ENCODE measurements around the gene FGF14.

FGF14 gene

GRCh38 chr13:102402290-102402689 lies 442 bp upstream of the FGF14 start:
- DNase-seq: peak; percentile 53
- no peak overlapping the region for H3K27ac Mint-ChIP-seq
- H3K4me1 Mint-ChIP-seq: peaks cover 26% of the 10 kb centered on the region
- peaks cover 88% of the 10 kb centered on the region for H3K27me3 Mint-ChIP-seq (ENCODE audit: low read depth, poor library complexity)
- peak overlapping the region; percentile 83 for H3K4me3 Mint-ChIP-seq
- H3K36me3 Mint-ChIP-seq (ENCODE audit: low read depth): no peaks in the 10 kb centered on the region
- TF ChIP-seq CTCF (IDR thresholded peaks at IDR 0.05): no peak
- no peaks in the 10 kb centered on the region for H3K9me3 Mint-ChIP-seq

GRCh38 chr13:102401265-102401664 lies 583 bp downstream of the FGF14 start:
- Mint-ChIP-seq H3K27ac (no peak overlapping the region), H3K36me3 (ENCODE audit: low read depth) (no peaks in the 10 kb centered on the region)

GRCh38 chr13:102400675-102401145 lies 1.1 kb downstream of the FGF14 start:
- Mint-ChIP-seq H3K27ac (no peak overlapping the region), H3K9me3 (peaks cover 3% of the 10 kb centered on the region), H3K27me3 (ENCODE audit: low read depth, poor library complexity) (peaks cover 95% of the 10 kb centered on the region), H3K36me3 (ENCODE audit: low read depth) (no peaks in the 10 kb centered on the region), H3K4me3 (peak overlapping the region; percentile 83), H3K4me1 (peaks cover 26% of the 10 kb centered on the region)
- peak; percentile 50 for DNase-seq
- no peak for TF ChIP-seq CTCF (IDR thresholded peaks at IDR 0.05)

More at GRCh38 chr13:102401265-102401664, 583 bp downstream of the FGF14 start:
- H3K27me3 Mint-ChIP-seq (ENCODE audit: low read depth, poor library complexity): peaks cover 92% of the 10 kb centered on the region
- DNase-seq: no peak
- H3K9me3 Mint-ChIP-seq: no peaks in the 10 kb centered on the region
- no peak for TF ChIP-seq CTCF (IDR thresholded peaks at IDR 0.05)
- peak overlapping the region; percentile 83 for H3K4me3 Mint-ChIP-seq
- H3K4me1 Mint-ChIP-seq: peaks cover 26% of the 10 kb centered on the region

GRCh38 chr13:102399791-102400674 lies 1.8 kb downstream of the FGF14 start:
- DNase-seq: peak; percentile 62
- H3K4me1 Mint-ChIP-seq: peaks cover 29% of the 10 kb centered on the region
- no peak overlapping the region for H3K27ac Mint-ChIP-seq

GRCh38 chr13:102395939-102396338 lies 5.9 kb downstream of the FGF14 start:
- H3K36me3 Mint-ChIP-seq (ENCODE audit: low read depth): peaks cover 7% of the 10 kb centered on the region
- DNase-seq: no peak
- TF ChIP-seq CTCF (IDR thresholded peaks at IDR 0.05): no peak
- peak overlapping the region; percentile 37 for H3K4me3 Mint-ChIP-seq
- H3K9me3 Mint-ChIP-seq: peaks cover 11% of the 10 kb centered on the region
- peaks cover 72% of the 10 kb centered on the region for H3K27me3 Mint-ChIP-seq (ENCODE audit: low read depth, poor library complexity)
- H3K4me1 Mint-ChIP-seq: peaks cover 30% of the 10 kb centered on the region
- H3K27ac Mint-ChIP-seq: no peak overlapping the region

More at GRCh38 chr13:102399791-102400674, 1.8 kb downstream of the FGF14 start:
- Mint-ChIP-seq H3K27me3 (ENCODE audit: low read depth, poor library complexity) (peaks cover 96% of the 10 kb centered on the region), H3K4me3 (peak overlapping the region; percentile 83), H3K9me3 (peaks cover 8% of the 10 kb centered on the region), H3K36me3 (ENCODE audit: low read depth) (peaks cover 4% of the 10 kb centered on the region)
- no peak for TF ChIP-seq CTCF (IDR thresholded peaks at IDR 0.05)
